Neural progenitor cell (in vitro differentiated cells): Measurements from ENCODE around the gene FAM20A.

Source experiments
- EZH2 ChIP-seq: fragments of 200-600 bp; sonication (generic); IDR thresholded peaks from 2 replicates; pipeline ENCODE4 v1.6.1; 2017; ENCODE audit warnings: antibody characterized with exemption, mild to moderate bottlenecking, moderate library complexity
- EZH2phosphoT487 ChIP-seq: fragments of 200-600 bp; sonication (generic); IDR thresholded peaks from 2 replicates; pipeline ENCODE4 v1.6.1; 2017; ENCODE audit warnings: antibody characterized with exemption
- TF ChIP-seq, protein P1 (sequence below): fragments of 200-600 bp; sonication (generic); IDR thresholded peaks from 2 replicates; pipeline ENCODE4 v1.5.1; 2017; ENCODE audit warnings: antibody characterized with exemption, mild to moderate bottlenecking

DNA sequence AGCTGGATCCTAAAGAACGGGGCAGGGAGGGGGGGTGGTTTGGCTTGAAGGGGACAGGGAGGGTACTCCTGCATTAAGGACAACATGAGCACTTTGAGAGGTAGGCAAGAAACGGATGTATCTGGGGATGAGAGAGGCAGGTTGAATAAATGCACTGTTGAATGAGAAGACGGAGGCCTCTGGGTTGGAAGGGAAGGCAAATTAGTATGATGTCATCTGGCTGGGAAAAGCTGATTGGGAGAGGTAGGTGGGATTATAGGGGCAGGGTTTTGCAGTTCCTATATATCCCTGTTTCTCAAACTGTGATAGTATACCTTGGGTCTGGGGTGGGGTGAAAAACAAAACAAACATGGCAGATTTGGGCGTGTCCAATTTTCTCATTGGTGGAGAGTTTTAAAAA, 44.6 kb downstream of the FAM20A start:
- TF ChIP-seq, protein P1, sequence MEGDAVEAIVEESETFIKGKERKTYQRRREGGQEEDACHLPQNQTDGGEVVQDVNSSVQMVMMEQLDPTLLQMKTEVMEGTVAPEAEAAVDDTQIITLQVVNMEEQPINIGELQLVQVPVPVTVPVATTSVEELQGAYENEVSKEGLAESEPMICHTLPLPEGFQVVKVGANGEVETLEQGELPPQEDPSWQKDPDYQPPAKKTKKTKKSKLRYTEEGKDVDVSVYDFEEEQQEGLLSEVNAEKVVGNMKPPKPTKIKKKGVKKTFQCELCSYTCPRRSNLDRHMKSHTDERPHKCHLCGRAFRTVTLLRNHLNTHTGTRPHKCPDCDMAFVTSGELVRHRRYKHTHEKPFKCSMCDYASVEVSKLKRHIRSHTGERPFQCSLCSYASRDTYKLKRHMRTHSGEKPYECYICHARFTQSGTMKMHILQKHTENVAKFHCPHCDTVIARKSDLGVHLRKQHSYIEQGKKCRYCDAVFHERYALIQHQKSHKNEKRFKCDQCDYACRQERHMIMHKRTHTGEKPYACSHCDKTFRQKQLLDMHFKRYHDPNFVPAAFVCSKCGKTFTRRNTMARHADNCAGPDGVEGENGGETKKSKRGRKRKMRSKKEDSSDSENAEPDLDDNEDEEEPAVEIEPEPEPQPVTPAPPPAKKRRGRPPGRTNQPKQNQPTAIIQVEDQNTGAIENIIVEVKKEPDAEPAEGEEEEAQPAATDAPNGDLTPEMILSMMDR, result no peak
- no peak for TF ChIP-seq EZH2phosphoT487
- no peak for TF ChIP-seq EZH2
